Activated CD8-positive, alpha-beta memory T cell treated with anti-CD3 and anti-CD28 coated beads, Interleukin-2, amount 50 U/mL, for 4 hours (primary cell): ENCODE results near the gene OR5AU1.

ENCODE experiments used
- DNase-seq: peaks from one replicate; pipeline ENCODE4 v3.0.0-alpha.2; 2020

The OR5AU1 gene

DNA sequence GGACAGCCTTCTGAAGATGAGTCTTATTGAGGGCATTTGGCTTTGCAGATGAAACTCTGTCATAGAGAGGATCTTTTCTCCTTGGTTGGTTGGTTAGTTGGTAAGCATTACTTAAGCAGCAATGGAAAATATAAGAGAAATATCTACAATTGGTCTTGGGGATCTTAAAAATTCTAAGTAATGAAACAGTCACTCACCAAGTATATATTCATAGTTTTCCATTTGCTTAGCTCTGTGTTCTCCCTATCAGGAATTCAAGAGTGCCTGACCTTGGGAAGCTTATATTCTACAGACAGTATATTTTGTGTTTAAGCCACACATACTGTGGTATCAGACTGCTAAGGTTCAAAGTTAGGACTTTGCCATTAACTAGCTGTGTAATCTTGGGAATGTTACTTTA lies at the start of gene OR5AU1:
TSS of gene OR5AU1 (minus strand) at position 101 of the 400 bp plus-strand sequence. CDS start 191 bp downstream, outside the sequence.
- DNase-seq, result no peak

DNA sequence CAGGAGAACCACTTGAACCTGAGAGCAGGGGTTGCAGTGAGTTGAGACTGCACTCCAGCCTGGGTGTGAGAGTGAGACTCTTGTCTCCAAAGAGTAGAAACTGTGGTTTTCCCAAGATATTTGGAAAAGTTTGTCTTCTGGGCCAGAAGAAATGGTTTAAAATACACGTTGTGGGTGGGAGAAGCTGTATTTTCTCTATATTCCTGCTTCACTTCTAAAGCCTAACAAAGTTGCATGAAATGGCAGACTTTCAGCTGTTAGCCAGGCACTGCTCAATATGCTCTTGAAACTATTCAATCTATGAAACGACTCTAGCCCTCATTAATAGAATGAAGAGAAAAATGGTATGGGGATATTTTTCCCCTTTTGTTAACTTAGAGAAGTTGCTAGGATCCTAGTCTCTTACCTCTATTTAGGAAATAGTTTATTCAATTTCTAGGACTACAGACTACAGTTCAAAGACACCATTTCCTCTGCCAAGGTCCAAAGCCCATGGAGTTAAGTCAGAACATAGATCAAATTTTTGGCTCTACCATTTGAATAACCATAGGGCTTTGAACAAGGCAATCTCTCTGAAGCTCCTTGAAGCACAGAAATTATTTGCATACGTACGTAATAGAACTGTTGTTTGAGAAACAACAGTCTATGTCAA lies 49.3 kb upstream of the OR5AU1 start:
- no peak for DNase-seq

DNA sequence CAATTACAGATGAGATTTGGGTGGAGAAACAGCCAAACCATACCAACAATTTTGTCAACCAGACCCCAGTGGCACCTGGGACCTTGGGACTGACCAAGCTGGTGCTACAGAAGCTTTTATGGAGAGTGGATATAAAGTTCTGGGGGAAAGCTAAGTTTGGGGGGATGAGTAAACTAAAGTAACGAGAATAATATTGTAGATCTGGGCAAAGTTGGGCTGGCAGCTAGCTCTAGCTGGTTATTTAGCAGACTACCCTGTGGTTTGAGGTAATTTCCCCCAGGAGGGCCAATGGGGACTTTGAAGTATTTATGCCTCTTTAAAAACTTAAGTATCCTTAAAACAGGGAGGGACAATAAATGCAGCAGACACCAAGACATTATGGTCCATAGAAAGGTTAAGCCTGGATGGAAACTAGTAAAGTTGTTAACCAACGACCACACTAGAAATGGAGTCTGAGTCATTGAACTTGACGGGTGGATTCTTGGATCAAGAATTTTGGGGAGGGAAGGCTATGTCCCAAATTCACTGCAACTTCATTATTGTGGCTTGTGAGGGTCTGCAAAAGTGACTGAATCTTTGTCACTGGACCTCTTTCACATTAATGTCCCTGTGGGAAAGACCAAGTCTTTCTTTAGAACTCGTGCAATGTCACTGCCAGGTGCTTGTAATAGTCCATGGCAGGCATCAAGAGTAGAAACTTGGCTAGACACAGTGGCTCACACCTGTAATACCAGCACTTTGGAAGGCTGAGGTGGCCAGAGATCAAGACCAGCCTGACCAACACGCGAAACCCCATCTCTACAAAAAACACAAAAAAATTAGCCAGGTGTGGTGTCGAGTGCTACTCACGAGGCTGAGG lies 48.5 kb upstream of the OR5AU1 start:
- DNase-seq, result no peak

DNA sequence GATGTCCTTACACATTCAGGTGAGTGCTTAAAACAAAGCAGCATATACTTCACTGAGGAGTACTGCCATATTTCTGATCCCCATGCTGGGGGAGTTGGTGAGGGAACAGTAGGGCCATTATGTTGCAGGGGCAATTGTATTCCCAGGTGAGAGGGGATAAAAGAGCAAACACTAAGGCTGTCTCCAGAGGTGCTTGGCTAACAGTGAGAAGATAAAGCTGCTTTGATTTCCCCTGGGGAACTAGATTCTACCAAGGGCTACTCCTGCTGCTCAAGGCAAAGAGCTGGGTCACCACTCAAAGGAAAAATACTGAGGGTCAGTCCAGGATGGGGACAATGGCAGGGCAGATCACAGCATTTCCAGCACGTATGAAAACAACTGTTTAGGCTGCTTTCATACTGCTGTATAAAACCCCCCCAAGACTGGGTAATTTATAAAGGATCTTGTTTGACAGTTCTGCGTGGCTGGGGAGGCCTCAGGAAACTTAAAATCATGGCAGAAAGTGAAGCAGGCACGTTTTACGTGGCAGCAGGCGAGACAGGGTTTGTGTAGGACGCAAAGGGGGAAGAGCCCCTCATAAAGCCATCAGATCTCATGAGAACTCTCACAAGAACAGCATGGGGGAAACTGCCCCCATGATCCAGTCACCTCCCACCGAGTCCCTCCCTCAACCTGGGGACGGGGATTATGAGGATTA lies 47.8 kb upstream of the OR5AU1 start:
- DNase-seq, result no peak

DNA sequence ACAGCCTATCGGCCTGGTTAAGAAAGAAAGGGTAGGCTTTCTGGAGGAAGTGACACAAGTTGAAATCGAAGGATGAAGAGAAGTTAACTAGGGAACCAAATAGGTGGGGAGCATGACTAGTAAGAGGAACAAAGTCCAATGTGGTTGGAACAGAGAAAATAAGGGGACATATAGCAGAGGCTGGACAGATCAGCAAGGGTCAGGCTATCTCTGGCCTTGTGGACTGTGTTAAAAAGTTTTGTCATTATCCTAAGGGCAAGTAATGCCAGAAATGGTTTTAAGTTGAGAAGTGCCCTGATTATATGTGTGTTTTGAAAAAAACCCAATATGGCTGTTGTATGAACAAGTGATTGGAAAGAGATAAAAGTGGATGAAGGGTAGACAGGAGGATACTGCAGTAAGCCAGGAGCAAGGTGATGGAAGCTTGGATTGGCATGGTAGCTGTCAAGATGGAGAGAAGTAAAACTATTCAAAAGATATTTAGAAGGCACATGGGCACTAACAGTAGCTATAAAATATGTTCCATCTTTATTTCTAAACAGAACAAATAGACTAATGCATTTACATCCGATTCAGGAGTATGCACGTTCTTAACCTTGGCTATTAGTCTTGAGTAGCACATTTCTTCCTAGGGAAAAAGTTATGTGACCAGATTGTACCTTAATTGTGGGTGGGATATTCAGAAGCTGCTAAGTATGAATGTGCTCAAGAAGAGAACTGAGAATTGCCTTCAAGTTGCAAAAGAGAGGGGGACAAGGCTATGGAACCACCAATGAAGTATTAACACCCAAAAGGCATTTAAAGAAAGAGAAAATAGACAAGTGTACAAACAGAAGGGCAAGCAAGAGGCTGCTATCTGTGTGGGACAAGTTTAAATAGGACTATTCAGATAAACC lies 46.8 kb upstream of the OR5AU1 start:
- DNase-seq, result no peak

DNA sequence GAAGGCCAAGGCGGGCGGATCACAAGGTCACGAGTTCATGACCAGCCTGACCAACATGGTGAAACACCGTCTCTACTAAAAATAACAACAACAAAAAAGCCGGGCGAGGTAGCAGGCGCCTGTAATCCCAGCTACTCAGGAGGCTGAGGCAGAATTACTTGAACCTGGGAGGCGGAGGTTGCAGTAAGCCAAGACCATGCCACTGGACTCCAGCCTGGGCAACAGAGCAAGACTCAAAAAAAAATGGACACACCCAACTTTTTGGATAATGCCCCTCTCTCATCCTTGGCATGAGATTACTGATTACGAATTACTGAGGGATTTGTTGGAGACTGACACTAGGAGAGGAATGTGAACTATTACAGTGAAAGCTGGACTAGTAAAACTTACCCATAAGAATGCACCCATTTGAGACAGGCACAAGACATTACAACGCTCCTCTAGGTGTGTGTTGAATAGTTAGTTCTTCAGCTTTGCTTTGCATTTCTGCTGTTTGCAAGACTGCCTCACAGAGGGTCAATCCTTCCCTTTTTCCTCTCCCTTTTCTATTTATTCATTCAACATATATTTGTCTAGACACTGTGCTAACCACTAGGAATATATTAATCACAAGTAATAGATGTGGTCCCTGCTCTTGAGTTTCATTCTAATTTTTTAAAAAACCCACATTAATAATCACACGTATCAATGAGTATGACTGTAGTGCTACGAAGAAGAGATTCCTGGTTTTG lies 46.0 kb upstream of the OR5AU1 start:
- DNase-seq, result no peak

DNA sequence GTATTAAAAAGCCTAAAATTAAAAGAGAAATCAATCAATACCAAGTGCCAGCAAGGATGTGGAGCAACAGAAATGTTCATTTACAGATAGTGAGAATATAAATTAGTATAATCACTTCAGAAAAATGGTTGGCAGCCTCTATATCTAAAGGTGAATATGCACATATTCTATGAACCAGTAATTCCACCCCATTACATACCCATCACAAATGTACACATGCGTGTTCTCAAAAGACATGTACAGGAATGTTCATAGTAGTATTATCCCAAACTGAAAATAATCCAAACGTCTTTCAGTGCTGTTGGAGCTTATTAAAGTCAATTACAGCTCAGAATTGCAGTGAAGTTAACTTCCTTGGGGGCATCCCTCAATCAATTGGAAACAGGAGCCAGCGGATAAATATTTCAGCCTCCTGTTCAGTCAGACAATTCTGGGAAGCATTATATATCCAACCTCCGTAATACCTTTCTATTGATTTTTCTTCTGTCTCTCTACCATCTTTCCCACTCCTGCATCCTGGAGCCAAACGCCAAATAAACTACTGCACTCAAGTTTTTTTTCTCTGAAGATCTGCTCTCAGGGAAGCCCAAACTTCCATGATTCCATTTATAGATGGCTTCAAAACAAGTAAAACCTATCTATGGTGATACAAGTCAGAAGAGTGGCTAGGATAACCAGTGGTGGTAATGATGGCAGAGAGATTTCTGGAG lies 45.0 kb upstream of the OR5AU1 start:
- no peak for DNase-seq

DNA sequence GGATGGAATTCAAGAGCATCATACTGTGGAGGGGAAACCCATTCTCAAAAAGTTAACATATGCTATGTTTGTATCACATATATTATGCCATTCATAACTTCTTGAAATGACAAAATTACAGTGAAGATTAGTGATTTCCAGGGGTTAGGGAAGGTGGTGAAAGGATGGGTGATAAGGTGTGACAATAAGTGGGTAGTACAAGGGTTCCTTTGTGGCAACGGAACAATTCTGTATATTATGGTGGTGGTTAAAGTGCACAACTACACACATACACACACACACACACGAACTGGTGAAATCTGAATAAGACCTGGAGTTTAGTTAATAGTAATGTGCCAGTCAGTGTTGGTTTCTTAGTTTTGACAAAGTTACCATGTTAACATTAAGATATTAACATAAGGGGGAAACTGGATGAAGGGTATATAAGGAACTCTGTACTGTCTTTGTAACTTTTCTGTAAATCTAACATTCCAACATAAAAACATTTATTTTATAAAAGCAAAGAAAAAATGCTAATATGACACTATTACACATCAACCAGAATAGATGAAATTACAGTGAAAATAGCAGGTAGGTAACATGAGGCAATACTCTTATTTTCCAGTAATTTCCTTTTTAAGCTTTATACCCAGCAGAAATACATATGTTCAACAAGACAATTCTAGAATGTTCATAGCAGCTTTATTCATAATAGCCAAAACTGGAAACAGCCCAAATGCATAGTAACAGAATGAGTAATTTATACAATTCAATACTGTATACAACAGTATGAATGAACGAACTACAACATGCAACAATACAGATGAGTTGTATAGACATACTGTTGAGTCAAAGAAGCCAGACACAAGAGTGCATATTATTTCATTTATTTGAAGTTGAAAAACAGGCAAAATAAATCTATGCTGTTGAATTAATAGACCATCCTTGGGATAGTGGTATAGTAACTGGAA lies 44.0 kb upstream of the OR5AU1 start:
- DNase-seq, result no peak

DNA sequence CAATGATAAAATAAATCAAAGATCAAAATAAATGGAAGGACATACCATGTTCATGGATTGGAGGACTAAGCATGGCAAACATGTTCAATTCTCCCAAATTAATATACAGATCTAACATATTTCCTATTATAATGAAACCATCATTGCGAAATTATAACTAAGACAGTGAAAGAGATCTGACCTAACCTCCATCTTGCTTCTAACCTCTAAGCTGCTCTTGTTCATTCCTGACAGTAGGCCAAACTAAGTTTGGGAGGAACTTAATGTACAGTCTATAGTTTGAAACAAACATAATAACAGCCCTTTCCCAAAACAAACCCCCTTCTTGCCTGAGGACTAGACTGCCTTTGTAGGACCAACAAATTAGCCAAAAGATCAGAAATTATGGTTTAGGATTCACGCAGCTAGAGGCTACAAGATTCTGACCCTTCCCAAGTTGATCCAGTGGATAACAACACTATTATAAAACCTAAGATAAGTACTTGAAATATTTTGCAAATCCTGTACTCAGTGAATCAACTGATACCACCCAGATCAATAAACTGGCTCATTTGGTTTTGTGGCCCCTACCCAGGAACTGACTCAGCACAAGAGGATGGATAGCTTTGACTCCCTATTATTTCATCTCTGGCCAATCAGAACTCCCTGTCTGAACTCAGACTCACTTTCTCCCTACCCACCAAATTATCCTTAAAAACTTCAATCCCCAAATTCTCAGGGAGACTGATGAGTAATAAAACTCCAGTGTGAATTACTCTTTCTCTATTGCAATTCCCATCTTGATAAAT lies 41.7 kb upstream of the OR5AU1 start:
- no peak for DNase-seq

DNA sequence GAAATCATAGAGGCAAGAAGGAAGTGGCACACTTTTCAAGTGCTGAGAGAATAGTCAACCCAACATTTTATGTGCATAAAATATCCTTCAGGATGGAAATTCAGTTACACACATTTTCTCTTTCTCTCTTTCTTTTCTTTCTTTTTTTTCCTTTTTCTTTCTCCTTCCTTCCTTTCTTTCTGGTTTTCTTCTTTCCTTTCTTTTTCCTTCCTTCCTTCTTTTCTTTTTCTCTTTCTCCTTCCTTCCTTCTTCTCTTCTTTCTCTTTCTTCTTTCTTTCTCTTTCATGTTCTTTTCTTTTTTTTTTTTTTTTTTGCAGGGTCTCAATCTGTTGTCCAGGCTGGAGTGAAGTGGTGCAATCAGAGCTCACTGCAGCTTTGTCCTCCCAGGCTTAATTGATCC lies 38.7 kb upstream of the OR5AU1 start:
- DNase-seq, result no peak

DNA sequence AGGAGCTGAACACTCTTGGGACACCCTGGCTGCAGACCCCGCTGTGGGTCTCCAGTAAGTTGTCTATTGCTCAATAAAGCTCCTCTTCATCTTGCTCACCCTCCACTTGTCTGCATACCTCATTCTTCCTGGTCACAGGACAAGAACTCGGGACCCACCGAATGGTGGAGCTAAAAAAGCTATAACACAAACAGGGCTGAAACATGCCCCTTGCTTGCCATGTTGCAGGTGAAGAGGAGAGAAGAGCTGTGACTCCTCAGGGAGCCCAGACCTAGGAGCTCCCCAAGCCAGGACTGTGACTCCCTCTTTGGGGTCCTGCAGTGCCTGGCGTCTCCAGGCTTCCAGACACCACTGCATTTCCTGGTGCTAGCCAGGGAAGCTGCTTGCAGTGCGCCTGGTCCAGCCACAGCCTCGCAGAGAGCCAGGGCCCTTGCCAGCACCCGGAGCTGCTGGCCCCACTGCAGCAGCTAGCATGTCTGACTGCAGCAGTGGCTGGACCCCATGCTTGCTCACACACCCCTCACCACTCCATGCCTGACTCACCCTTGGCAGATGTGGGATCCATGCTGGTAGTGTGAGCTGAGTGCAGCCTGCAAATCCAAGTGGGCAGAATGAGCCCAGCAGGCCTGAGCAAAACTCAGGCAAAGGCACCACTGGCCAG lies 37.1 kb upstream of the OR5AU1 start:
- no peak for DNase-seq

DNA sequence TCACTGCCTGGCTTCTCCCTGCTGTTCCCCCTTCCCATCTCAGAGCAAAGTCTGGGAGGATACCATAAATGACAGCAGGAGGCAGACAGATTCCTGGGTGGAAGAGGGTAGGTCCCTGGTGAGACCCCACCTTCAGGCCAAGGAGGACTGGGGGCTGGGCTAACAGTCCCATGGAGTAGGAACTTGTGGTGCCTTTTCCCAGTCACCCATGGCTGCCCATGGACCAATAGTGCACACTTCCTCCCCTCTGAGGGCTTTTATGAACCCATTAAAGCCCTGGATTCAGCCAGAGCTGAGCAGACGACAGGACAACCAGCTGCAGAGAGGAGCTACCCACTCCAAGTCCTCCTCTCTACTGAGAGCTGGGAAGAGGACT lies 36.6 kb upstream of the OR5AU1 start:
- DNase-seq, result no peak

DNA sequence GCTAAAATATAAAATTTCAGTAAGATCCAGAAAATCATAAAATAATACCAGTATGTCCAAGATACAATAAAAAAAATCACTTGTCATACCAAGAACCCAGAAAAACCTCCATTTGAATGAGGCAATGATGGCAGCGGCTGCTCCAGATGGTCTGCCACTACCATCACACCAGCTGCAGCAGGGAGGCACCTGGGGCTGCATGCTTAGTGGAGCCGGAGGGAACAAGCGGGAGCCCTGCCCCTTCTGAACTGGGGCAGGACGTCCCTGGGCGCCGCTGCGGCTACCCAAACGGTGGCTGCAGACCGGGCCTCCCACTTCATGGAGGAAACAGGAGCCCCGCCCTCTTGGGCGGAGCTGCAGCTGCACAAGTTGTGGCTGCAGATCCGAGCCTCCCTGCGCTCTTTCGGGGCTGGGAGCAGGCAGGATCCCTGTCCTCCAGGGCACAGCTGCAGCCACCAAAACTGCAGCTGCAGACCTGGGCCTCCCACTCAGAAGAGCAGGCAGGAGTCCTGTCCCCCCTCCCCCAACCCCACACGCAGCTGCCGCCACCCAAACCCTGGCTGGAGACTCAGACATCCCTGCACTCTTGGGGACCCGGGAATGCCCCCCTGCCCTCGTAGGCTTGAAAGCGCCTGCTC lies 36.1 kb upstream of the OR5AU1 start:
- DNase-seq, result peak; percentile 58

DNA sequence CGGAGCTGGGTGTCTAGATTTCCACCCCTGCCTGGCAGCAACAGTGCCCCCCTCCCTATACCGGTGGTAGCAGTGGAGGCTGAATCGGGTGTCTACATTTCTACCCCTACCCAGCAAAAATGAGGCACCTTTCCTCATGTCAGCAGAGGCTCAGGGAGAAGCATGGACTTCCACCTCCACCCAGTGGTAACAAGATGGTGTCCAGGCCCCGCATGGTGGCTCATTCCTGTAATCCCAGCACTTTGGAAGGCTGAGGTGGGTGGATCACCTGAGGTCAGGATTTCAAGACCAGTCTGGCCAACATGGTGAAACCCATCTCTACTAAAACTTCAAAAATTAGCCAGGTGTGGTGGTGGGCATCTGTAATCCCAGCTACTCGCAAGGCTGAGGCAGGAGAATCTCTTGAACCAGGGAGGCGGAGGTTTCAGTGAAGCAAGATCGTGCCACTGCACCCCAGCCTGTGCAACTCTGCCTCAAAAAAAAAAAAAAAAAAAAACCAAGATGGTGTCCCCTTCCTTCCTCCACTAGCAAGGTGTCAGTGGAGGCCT lies 35.5 kb upstream of the OR5AU1 start:
- no peak for DNase-seq

DNA sequence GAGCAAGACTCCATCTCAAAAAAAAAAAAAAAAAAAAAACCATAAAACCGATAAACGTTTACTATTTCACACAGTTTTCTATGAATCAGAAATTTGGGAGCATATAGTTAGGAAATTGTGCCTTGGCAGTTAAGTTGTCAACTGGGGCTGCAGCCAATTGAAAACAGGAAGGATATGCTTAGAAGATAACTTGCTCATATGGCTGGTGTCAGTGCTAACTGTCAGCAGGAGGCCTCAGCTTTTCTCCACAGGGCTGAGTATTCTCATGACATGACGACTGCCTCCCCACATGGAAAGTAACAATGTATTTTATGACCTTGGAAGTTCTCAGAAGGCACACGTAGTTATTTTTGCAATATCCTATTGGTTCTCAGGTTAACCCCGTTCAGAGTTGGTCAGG lies 29.6 kb upstream of the OR5AU1 start:
- DNase-seq, result no peak

DNA sequence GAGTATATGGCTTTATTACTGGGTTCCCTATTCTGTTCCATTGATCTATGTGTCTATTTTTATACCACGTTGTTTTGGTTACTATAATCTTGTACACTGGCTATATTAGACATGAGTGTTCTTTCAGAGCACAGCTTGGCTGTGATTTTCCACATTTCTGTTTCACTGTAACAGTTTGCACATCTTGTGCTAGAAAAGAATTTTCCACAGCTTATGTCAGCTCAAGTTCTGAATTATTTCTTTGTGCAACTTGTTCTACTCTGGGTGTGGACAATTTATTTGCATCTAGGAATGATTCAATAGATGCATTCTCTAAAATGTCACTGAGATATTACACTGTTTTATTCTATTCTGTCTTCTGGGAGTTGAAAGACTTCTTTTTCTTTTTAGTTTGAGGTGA lies 28.4 kb upstream of the OR5AU1 start:
- DNase-seq, result no peak

DNA sequence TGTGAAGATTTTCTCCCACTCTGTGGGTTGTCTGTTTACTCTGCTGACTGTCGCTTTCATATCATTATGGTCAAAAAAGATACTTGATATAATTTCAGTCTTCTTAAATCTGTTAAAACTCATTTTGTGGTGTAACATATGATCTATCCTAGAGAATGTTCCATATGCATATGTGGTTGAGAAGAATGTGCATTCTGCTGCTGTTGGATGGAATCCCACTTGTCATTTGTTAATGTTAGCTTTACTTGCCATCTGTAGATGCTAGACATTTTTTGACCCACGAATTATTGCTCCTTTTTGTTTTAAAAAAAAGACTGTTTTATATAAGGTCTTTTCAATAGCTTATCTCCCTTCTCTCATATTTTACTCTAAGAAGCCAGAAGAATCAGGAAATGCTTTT lies 26.3 kb upstream of the OR5AU1 start:
- no peak for DNase-seq

DNA sequence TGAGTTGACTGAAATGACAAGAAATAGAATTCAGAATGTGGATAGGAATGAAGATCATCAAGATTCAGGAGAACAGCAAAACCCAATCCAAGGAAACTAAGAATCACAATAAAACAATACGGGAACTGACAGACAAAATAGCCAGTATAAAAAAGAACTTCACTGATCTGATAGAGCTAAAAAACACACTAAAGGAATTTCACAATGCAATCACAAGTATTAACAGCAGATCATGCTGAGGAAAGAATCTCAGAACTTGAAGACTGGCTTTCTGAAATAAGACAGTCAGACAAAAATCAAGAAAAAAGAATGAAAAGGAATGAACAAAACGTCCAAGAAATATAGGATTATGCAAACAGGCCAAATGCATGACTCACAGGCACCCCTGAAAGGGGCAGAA lies 15.3 kb upstream of the OR5AU1 start:
- DNase-seq, result no peak
